HG03439 (cell line): ENCODE measurements around the gene PPP2R3C.
"Not testable (repeated sequence)": the region's sequence is repeated elsewhere in the genome, so short reads cannot be mapped to it uniquely, and the experiment has no call there.

ENCODE experiments used
- ATAC-seq: cut with Tn5 transposase; IDR thresholded peaks from one replicate; pipeline ENCODE4 v1.9.1; 2021; ENCODE audit warnings: mild to moderate bottlenecking, moderate library complexity; ENCODE audit not compliant: unreplicated experiment

The PPP2R3C gene

GRCh38 chr14:35065731-35066130 is 56.1 kb downstream of the PPP2R3C start:
- not testable (repeated sequence) for ATAC-seq

GRCh38 chr14:35061113-35061791 is 60.5 kb downstream of the PPP2R3C start:
- ATAC-seq = not testable (repeated sequence)

GRCh38 chr14:35052637-35053036 is 69.2 kb downstream of the PPP2R3C start:
- ATAC-seq = no peak

- no peak for ATAC-seq
These were observed 70.0 kb downstream of the PPP2R3C start for GRCh38 chr14:35051796-35052195.

GRCh38 chr14:35050652-35051051 is 71.1 kb downstream of the PPP2R3C start:
- ATAC-seq = no peak

- no peak for ATAC-seq
These were observed 73.7 kb downstream of the PPP2R3C start for GRCh38 chr14:35047976-35048513.

- peak; percentile 37 for ATAC-seq
These were observed 74.8 kb downstream of the PPP2R3C start for GRCh38 chr14:35046751-35047536.

- ATAC-seq = peak; percentile 94
These were observed 75.6 kb downstream of the PPP2R3C start, which contains the start of gene FAM177A1 for GRCh38 chr14:35046048-35046750. TSS of gene FAM177A1 (plus strand) at chr14:35046272. CDS start at chr14:35046464, 192 bp downstream.

- no peak for ATAC-seq
These were observed 76.1 kb downstream of the PPP2R3C start for GRCh38 chr14:35045798-35046047.

- ATAC-seq = no peak
These were observed 76.6 kb downstream of the PPP2R3C start for GRCh38 chr14:35044939-35045797.

GRCh38 chr14:35043046-35043445 is 78.7 kb downstream of the PPP2R3C start:
- ATAC-seq = no peak

GRCh38 chr14:35042632-35043031 is 79.2 kb downstream of the PPP2R3C start:
- ATAC-seq = no peak

GRCh38 chr14:35038312-35038711 is 83.5 kb downstream of the PPP2R3C start:
- not testable (repeated sequence) for ATAC-seq
